HFFc6 (cell line): Measurements from ENCODE around the gene PTPRK. TPM values are rescaled to one million over a fixed set of nuclear protein-coding genes. Genes with fewer than 3 reads are reported as not detected.

Experiments
- DNase-seq: peaks from one replicate; pipeline ENCODE4 v3.0.0-alpha.2; 2018
- H3K27ac Mint-ChIP-seq: 2 replicates; pipeline ENCODE4 v1.8.0; 2020; ENCODE audit warnings: mild to moderate bottlenecking, mixed read lengths
- H3K27me3 Mint-ChIP-seq: 2 replicates; pipeline ENCODE4 v1.8.0; 2021; ENCODE audit warnings: mild to moderate bottlenecking, moderate library complexity, mixed read lengths; ENCODE audit not compliant: insufficient read depth
- H3K36me3 Mint-ChIP-seq: 2 replicates; pipeline ENCODE4 v1.8.0; 2021; ENCODE audit warnings: low read depth, mixed read lengths
- H3K4me1 Mint-ChIP-seq: 2 replicates; pipeline ENCODE4 v1.8.0; 2020; ENCODE audit warnings: low read depth, mixed read lengths
- H3K4me3 Mint-ChIP-seq: 2 replicates; pipeline ENCODE4 v1.8.0; 2020; ENCODE audit warnings: mild to moderate bottlenecking, moderate library complexity, mixed read lengths
- H3K9me3 Mint-ChIP-seq: 2 replicates; pipeline ENCODE4 v1.8.0; 2020; ENCODE audit warnings: mild to moderate bottlenecking, mixed read lengths
- total RNA-seq, 6 experiments: library from RNA; stranded (reverse); fragmentation: NEBNext Ultra II Directional; extraction: Animal tissue kit (Norgen Biotek cat#: 25700); gene quantifications; 2 replicates in 1 of 6; 3 replicates in 5 of 6; pipeline ENCODE4 v1.2.3, GENCODE V29; 2021
- TF ChIP-seq, protein P1 (sequence below): fragments of 200-600 bp; sonication (generic); IDR thresholded peaks from 2 replicates; pipeline ENCODE4 v1.5.0; 2021; ENCODE audit warnings: antibody characterized with exemption, mild to moderate bottlenecking

Gene PTPRK
- total RNA-seq, 6 experiments from 2014 or later = 92.8 to 104 (median 97.3) TPM

DNA sequence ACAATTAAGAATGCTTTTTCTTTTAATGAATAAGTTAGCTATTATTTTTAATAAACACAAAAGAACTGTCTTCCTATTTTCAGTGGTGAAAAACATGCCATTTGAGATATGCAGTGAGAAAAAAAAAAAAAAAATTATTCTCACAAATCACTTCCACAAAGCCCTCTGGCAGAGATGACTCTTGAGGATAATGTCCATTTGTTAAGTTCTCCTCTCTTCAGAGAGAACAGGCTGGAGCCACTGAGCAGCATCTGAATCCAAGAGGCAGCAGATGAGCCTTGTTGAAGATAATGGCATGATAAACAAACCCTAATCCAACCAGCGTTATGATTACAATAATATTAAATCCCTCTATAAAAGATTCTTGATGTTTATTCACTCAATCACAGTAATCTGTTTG lies 105.0 kb downstream of the PTPRK start:
- peaks cover 41% of the 10 kb centered on the region for H3K36me3 Mint-ChIP-seq
- 0 out of 2 replicates have a peak overlapping the region, but pooled peaks have one; percentile 19 for H3K27ac Mint-ChIP-seq
- peaks cover 42% of the 10 kb centered on the region for H3K4me1 Mint-ChIP-seq
- H3K9me3 Mint-ChIP-seq = peaks cover 6% of the 10 kb centered on the region; the same call in 1 of the 2 replicates
- no peak for DNase-seq
- H3K27me3 Mint-ChIP-seq = no peaks in the 10 kb centered on the region
- TF ChIP-seq, protein P1, sequence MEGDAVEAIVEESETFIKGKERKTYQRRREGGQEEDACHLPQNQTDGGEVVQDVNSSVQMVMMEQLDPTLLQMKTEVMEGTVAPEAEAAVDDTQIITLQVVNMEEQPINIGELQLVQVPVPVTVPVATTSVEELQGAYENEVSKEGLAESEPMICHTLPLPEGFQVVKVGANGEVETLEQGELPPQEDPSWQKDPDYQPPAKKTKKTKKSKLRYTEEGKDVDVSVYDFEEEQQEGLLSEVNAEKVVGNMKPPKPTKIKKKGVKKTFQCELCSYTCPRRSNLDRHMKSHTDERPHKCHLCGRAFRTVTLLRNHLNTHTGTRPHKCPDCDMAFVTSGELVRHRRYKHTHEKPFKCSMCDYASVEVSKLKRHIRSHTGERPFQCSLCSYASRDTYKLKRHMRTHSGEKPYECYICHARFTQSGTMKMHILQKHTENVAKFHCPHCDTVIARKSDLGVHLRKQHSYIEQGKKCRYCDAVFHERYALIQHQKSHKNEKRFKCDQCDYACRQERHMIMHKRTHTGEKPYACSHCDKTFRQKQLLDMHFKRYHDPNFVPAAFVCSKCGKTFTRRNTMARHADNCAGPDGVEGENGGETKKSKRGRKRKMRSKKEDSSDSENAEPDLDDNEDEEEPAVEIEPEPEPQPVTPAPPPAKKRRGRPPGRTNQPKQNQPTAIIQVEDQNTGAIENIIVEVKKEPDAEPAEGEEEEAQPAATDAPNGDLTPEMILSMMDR = no peak
- no peak overlapping the region for H3K4me3 Mint-ChIP-seq

DNA sequence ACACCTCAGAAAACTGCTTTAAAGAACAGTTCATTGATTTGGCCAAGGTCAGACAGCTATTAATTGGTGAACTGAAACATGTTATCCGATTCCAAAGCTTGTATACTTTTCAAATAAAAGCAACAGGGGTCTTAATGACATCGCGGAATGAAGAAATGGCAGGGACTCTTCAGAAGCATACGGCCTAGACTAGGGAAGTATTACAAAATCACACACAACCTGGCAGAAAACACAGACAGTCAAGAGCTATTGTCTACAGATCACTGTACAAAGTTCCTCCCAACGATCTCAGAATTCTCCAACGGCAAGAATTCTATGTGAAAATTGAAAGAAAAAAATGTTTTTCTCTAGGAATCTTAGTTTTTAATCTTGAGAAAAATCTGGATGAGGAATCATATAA lies 105.5 kb downstream of the PTPRK start:
- peaks cover 6% of the 10 kb centered on the region; the same call in 1 of the 2 replicates for H3K9me3 Mint-ChIP-seq
- H3K36me3 Mint-ChIP-seq = peaks cover 38% of the 10 kb centered on the region
- H3K27me3 Mint-ChIP-seq = no peaks in the 10 kb centered on the region
- peaks cover 46% of the 10 kb centered on the region for H3K4me1 Mint-ChIP-seq
- DNase-seq = no peak
- TF ChIP-seq, protein P1 = no peak
- peak overlapping the region; percentile 16; the same call in 1 of the 2 replicates for H3K4me3 Mint-ChIP-seq
- H3K27ac Mint-ChIP-seq = peak overlapping the region; percentile 49; the same call in 1 of the 2 replicates

DNA sequence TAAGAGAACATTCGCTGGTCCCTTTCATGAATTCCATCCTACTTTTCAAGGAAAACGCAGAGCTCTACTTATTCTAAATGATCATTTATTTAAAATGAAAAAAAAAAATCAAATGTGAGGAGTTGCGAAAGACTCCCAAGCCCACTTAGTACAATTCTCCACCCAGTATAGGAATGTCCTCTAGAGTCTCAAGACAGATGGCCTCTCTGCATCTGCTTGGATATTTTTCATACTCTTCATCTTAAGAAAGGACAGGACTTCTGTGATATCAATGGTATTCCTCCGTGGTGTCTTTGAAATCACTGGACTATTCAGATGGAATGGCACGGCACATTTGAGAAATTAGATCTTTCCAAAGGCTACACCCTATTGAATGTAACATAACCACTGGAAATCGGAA lies 107.1 kb downstream of the PTPRK start:
- DNase-seq = no peak
- Mint-ChIP-seq H3K27ac (no peak overlapping the region), H3K9me3 (no peaks in the 10 kb centered on the region), H3K4me3 (no peak overlapping the region), H3K4me1 (peaks cover 62% of the 10 kb centered on the region), H3K27me3 (no peaks in the 10 kb centered on the region), H3K36me3 (peaks cover 25% of the 10 kb centered on the region)
- TF ChIP-seq, protein P1 = no peak

DNA sequence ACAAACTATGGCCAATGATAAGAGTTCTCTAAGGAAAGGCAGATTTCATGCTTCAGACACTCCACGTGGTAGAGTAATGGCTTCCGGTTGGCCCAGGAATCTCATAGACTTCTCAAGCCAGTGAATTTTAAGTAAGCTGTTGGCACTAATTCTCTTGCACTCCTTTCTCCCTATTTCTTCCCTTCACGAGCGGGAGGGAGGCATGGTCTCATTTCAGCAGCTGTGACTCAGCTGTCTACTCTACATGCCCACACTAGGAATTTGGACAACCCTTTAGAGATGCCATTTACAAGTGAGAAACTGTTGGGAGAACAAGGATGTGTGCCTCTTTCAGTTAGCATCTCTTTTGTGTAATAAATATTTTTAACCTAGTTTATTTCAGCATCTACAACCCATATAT lies 107.7 kb downstream of the PTPRK start:
- H3K27ac Mint-ChIP-seq = no peak overlapping the region
- TF ChIP-seq, protein P1 = no peak
- no peak for DNase-seq
- peaks cover 21% of the 10 kb centered on the region for H3K36me3 Mint-ChIP-seq
- no peak overlapping the region for H3K4me3 Mint-ChIP-seq
- H3K4me1 Mint-ChIP-seq = peaks cover 65% of the 10 kb centered on the region
- H3K27me3 Mint-ChIP-seq = no peaks in the 10 kb centered on the region
- H3K9me3 Mint-ChIP-seq = no peaks in the 10 kb centered on the region

DNA sequence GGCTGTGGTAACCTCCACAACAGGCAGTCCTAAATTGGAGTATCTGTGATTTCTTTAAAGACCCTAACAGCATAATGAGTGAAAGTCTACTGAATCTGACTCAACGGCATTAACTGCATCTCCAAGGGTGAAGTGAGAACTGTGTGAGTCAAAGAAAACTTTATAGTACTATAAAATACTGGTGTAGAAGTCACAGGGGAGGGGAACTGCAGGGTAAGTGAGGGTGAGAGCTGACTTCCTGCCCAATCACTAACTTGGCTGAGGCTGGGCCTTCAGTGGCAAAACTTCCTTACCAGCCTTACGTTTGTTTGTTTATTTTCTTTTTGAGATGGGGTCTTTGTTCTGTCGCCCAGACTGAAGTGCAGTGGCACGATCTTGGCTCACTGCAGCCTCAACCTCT lies 109.8 kb downstream of the PTPRK start:
- Mint-ChIP-seq H3K4me1 (peaks cover 65% of the 10 kb centered on the region), H3K27me3 (no peaks in the 10 kb centered on the region), H3K4me3 (no peak overlapping the region), H3K27ac (peak overlapping the region; percentile 21; the same call in 1 of the 2 replicates), H3K9me3 (no peaks in the 10 kb centered on the region), H3K36me3 (peaks cover 20% of the 10 kb centered on the region)
- TF ChIP-seq, protein P1 = no peak
- no peak for DNase-seq

DNA sequence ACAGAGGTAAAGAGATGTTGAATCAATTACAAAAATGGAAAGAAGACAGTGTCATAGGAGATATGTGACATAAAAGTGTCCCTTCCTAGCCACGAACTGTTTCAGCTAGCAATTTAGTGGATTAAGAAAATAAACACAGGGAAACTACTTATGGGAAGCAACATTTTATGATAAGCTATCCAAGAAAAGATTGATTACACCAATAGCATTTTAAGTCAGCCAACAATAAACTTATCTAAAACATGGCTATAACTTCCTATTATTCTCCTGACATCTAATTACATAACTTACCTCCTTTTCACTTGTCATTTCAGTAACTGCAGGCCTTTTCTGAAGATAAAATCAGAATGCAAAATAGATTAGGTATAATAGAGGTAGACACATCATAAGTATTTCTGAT lies 111.4 kb downstream of the PTPRK start:
- H3K9me3 Mint-ChIP-seq = no peaks in the 10 kb centered on the region
- no peak overlapping the region for H3K27ac Mint-ChIP-seq
- peaks cover 15% of the 10 kb centered on the region for H3K36me3 Mint-ChIP-seq
- no peak for DNase-seq
- H3K4me3 Mint-ChIP-seq = no peak overlapping the region
- TF ChIP-seq, protein P1 = no peak
- peaks cover 56% of the 10 kb centered on the region for H3K4me1 Mint-ChIP-seq
- H3K27me3 Mint-ChIP-seq = no peaks in the 10 kb centered on the region
